ENCODE data around the gene RAPGEF4.

RAPGEF4 gene

GRCh38 chr2:172962082-172962481, 226.4 kb downstream of the RAPGEF4 start:
- in situ Hi-C loops (cut with MboI; ENCODE audit: low sequenced_read_pairs), result no loop called here

- in situ Hi-C loops (cut with MboI; ENCODE audit: low sequenced_read_pairs), result no loop called here
These were observed 227.2 kb downstream of the RAPGEF4 start for GRCh38 chr2:172962824-172963223.

- in situ Hi-C loops (cut with MboI; ENCODE audit: low sequenced_read_pairs), result no loop called here
These were observed 229.0 kb downstream of the RAPGEF4 start for GRCh38 chr2:172964511-172965139.

GRCh38 chr2:172965433-172966212, 230.0 kb downstream of the RAPGEF4 start:
- in situ Hi-C loops (cut with MboI; ENCODE audit: low sequenced_read_pairs), result no loop called here

- in situ Hi-C loops (cut with MboI; ENCODE audit: low sequenced_read_pairs), result no loop called here
These were observed 231.7 kb downstream of the RAPGEF4 start for GRCh38 chr2:172967036-172967982.

GRCh38 chr2:172968061-172968469, 232.4 kb downstream of the RAPGEF4 start:
- in situ Hi-C loops (cut with MboI; ENCODE audit: low sequenced_read_pairs), result no loop called here

GRCh38 chr2:172969166-172969565, 233.5 kb downstream of the RAPGEF4 start:
- in situ Hi-C loops (cut with MboI; ENCODE audit: low sequenced_read_pairs), result no loop called here

- in situ Hi-C loops (cut with MboI; ENCODE audit: low sequenced_read_pairs), result no loop called here
These were observed 234.0 kb downstream of the RAPGEF4 start for GRCh38 chr2:172969609-172970008.

GRCh38 chr2:172970660-172971059, 235.0 kb downstream of the RAPGEF4 start:
- in situ Hi-C loops (cut with MboI; ENCODE audit: low sequenced_read_pairs), result no loop called here

GRCh38 chr2:172972005-172972619, 236.5 kb downstream of the RAPGEF4 start:
- in situ Hi-C loops (cut with MboI; ENCODE audit: low sequenced_read_pairs), result no loop called here

GRCh38 chr2:172974762-172975161, 239.1 kb downstream of the RAPGEF4 start:
- in situ Hi-C loops (cut with MboI; ENCODE audit: low sequenced_read_pairs), result no loop called here

GRCh38 chr2:172976116-172976515, 240.5 kb downstream of the RAPGEF4 start:
- in situ Hi-C loops (cut with MboI; ENCODE audit: low sequenced_read_pairs), result no loop called here

GRCh38 chr2:172976816-172977215, 241.2 kb downstream of the RAPGEF4 start:
- in situ Hi-C loops (cut with MboI; ENCODE audit: low sequenced_read_pairs), result no loop called here

GRCh38 chr2:172977270-172978062, 241.8 kb downstream of the RAPGEF4 start:
- in situ Hi-C loops (cut with MboI; ENCODE audit: low sequenced_read_pairs), result no loop called here

- in situ Hi-C loops (cut with MboI; ENCODE audit: low sequenced_read_pairs), result no loop called here
These were observed 242.4 kb downstream of the RAPGEF4 start for GRCh38 chr2:172978063-172978383.

- in situ Hi-C loops (cut with MboI; ENCODE audit: low sequenced_read_pairs), result no loop called here
These were observed 249.7 kb downstream of the RAPGEF4 start for GRCh38 chr2:172985139-172985892.

GRCh38 chr2:172986040-172986439, 250.4 kb downstream of the RAPGEF4 start:
- in situ Hi-C loops (cut with MboI; ENCODE audit: low sequenced_read_pairs), result no loop called here

GRCh38 chr2:172988728-172989127, 253.1 kb downstream of the RAPGEF4 start:
- in situ Hi-C loops (cut with MboI; ENCODE audit: low sequenced_read_pairs), result no loop called here

GRCh38 chr2:172991031-172991430, 255.4 kb downstream of the RAPGEF4 start:
- in situ Hi-C loops (cut with MboI; ENCODE audit: low sequenced_read_pairs), result no loop called here

- in situ Hi-C loops (cut with MboI; ENCODE audit: low sequenced_read_pairs), result no loop called here
These were observed 257.5 kb downstream of the RAPGEF4 start for GRCh38 chr2:172993139-172993538.

Data from HL-60/S4 treated with phorbol 12-myristate 13-acetate at 8.2 ng/mL for 4 days and 3 days (cell line).